K562 (cell line): ENCODE measurements around the gene ENO2. TPM values are rescaled to one million over a fixed set of nuclear protein-coding genes. Genes with fewer than 3 reads are reported as not detected.

Source experiments
- BCL6 ChIP-seq: fragments of 250-450 bp; sonication (Bioruptor Pico); IDR thresholded peaks from 2 replicates; pipeline ENCODE4 v1.4.0; 2020
- CC2D1A ChIP-seq: fragments of 450-650 bp; IDR thresholded peaks from 2 replicates; pipeline ENCODE4 v1.6.1; 2017; ENCODE audit warnings: mild to moderate bottlenecking
- CHD4 ChIP-seq: fragments of 200-600 bp; sonication (generic); IDR thresholded peaks from 3 replicates; pipeline ENCODE4 v1.6.1; 2012; ENCODE audit warnings: low read depth, mild to moderate bottlenecking, mixed read lengths, low read length, inconsistent platforms; ENCODE audit not compliant: insufficient read depth, insufficient replicate concordance, poor library complexity, severe bottlenecking
- GABPA ChIP-seq: fragments of 200-800 bp; sonication (Bioruptor generic); conservative IDR thresholded peaks from 2 replicates; pipeline ENCODE4 v1.6.1; 2016; ENCODE audit warnings: low read depth, missing genetic modification characterization, missing compliant biosample characterization
- KDM5B ChIP-seq: fragments of 200-600 bp; sonication (generic); IDR thresholded peaks from 2 replicates; pipeline ENCODE4 v1.6.1; 2012; ENCODE audit warnings: low read depth, mild to moderate bottlenecking, moderate library complexity, low read length, control low read depth, inconsistent platforms; ENCODE audit not compliant: insufficient replicate concordance
- NFXL1 ChIP-seq: fragments of 450-650 bp; formaldehyde crosslinking; IDR thresholded peaks from 2 replicates; pipeline ENCODE4 v1.4.0; 2021; ENCODE audit warnings: mild to moderate bottlenecking
- RBM25 ChIP-seq: fragments of 200-400 bp; formaldehyde crosslinking; IDR thresholded peaks from 2 replicates; pipeline ENCODE4 v1.6.1; 2018; ENCODE audit warnings: low read length, low read depth, moderate library complexity; ENCODE audit not compliant: severe bottlenecking
- ZNF23 ChIP-seq: fragments of 250-450 bp; sonication (Bioruptor Pico); IDR thresholded peaks from 2 replicates; pipeline ENCODE4 v1.4.0; 2020; ENCODE audit warnings: mild to moderate bottlenecking
- ZNF263 ChIP-seq: sonication (generic); formaldehyde crosslinking; IDR thresholded peaks from 2 replicates; pipeline ENCODE4 v1.8.0; 2022; ENCODE audit warnings: mild to moderate bottlenecking, missing genetic modification reagents, borderline replicate concordance
- polyA plus RNA-seq, 8 experiments: library from polyadenylated mRNA; depleted of rRNA in 4 of 8; stranded (reverse) in 5 of 8; unstranded in 3 of 8; fragments of >200 nt; fragmentation: Nextera tagmentation in 2 of 8; fragmentation: Illumina TruSeq in 1 of 8; extraction: Ambion mirVana in 2 of 8; extraction: Trizol in 1 of 8; gene quantifications; 2 replicates each; pipeline versions ENCODE4 v1.2.1 to v1.2.3, GENCODE V29; 2011 to 2014; ENCODE audit warnings: inconsistent platforms in 1 of 8, missing spikeins in 1 of 8
- total RNA-seq, 7 experiments: library from RNA; depleted of rRNA in 6 of 7; stranded (reverse); fragments of >200 nt in 6 of 7; fragmentation: Illumina TruSeq in 2 of 7; extraction: Trizol in 2 of 7; gene quantifications; 2 replicates each; pipeline versions ENCODE4 v1.2.1 to v1.2.3, GENCODE V29; 2011 to 2021; ENCODE audit warnings: low replicate concordance in 1 of 7
- TF ChIP-seq, protein P1 (sequence below): fragments of 450-650 bp; IDR thresholded peaks from one replicate; pipeline ENCODE4 v1.6.1; 2018; ENCODE audit warnings: mild to moderate bottlenecking, moderate library complexity; ENCODE audit not compliant: partially characterized antibody
- TF ChIP-seq, protein P2 (sequence below): sonication (generic); formaldehyde crosslinking; IDR thresholded peaks from 2 replicates; pipeline ENCODE4 v1.9.0; 2022; ENCODE audit warnings: mild to moderate bottlenecking, missing genetic modification reagents
- TF ChIP-seq, protein P3 (sequence below): fragments of 150-350 bp; IDR thresholded peaks from 2 replicates; pipeline ENCODE4 v1.6.1; 2014; ENCODE audit warnings: low read depth, mild to moderate bottlenecking, low read length, borderline replicate concordance
- TF ChIP-seq, protein P4 (sequence below): IDR thresholded peaks from 2 replicates; pipeline ENCODE4 v1.6.1; 2012; ENCODE audit warnings: low read depth, low read length, improper control_type of control experiment, borderline replicate concordance
- TF ChIP-seq, protein P5 (sequence below): fragments of 250-450 bp; sonication (Bioruptor Pico); IDR thresholded peaks from 2 replicates; pipeline ENCODE4 v1.4.0; 2020; ENCODE audit warnings: mild to moderate bottlenecking, moderate library complexity

ENO2 gene
- total and polyA plus RNA-seq, 9 of the 15 experiments (the other 6 are each of a cell fraction or from before 2014, with no cell fraction given), result 10.9 to 43.3 (median 21.0) TPM

DNA sequence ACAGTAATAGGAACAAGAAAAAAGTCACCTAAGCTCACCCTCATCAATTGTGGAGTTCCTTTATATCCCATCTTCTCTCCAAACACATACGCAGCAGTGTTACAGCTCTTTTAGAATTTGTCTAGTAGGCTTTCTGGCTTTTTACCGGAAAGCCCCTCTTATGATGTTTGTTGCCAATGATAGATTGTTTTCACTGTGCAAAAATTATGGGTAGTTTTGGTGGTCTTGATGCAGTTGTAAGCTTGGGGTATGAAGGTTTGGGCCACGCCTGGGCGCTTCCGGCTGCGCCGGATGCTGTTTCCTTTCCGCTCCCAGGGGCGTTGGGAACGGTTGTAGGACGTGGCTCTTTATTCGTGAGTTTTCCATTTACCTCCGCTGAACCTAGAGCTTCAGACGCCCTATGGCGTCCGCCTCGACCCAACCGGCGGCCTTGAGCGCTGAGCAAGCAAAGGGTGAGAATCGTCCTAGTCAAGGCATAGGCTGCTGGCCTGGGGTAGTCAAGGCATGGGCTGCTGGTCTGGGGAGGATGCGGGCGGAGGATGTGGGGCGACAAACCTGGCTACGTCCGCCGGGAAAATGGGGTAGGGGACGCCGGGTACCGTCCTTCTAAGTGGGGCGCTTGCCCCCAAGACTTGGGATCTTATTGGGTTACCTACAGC, 29.5 kb downstream of the ENO2 start, which contains the start of the genes C12orf57 and RNU7-1 (continued):
- TF ChIP-seq, protein P1, sequence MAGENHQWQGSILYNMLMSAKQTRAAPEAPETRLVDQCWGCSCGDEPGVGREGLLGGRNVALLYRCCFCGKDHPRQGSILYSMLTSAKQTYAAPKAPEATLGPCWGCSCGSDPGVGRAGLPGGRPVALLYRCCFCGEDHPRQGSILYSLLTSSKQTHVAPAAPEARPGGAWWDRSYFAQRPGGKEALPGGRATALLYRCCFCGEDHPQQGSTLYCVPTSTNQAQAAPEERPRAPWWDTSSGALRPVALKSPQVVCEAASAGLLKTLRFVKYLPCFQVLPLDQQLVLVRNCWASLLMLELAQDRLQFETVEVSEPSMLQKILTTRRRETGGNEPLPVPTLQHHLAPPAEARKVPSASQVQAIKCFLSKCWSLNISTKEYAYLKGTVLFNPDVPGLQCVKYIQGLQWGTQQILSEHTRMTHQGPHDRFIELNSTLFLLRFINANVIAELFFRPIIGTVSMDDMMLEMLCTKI, result no peak
- TF ChIP-seq CC2D1A (no peak), KDM5B (peak; percentile 99), GABPA (tag) (peak; percentile 87), CHD4 (no peak), ZNF23 (peak; percentile 78), RBM25 (no peak), BCL6 (CRISPR knock-in tag) (peak; percentile 76; the same call in 1 of the 2 replicates), NFXL1 (CRISPR knock-in tag) (peak; percentile 92), ZNF263 (CRISPR knock-in tag) (no peak)
- TF ChIP-seq, protein P2, sequence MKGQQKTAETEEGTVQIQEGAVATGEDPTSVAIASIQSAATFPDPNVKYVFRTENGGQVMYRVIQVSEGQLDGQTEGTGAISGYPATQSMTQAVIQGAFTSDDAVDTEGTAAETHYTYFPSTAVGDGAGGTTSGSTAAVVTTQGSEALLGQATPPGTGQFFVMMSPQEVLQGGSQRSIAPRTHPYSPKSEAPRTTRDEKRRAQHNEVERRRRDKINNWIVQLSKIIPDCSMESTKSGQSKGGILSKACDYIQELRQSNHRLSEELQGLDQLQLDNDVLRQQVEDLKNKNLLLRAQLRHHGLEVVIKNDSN, result no peak
- TF ChIP-seq, protein P3, sequence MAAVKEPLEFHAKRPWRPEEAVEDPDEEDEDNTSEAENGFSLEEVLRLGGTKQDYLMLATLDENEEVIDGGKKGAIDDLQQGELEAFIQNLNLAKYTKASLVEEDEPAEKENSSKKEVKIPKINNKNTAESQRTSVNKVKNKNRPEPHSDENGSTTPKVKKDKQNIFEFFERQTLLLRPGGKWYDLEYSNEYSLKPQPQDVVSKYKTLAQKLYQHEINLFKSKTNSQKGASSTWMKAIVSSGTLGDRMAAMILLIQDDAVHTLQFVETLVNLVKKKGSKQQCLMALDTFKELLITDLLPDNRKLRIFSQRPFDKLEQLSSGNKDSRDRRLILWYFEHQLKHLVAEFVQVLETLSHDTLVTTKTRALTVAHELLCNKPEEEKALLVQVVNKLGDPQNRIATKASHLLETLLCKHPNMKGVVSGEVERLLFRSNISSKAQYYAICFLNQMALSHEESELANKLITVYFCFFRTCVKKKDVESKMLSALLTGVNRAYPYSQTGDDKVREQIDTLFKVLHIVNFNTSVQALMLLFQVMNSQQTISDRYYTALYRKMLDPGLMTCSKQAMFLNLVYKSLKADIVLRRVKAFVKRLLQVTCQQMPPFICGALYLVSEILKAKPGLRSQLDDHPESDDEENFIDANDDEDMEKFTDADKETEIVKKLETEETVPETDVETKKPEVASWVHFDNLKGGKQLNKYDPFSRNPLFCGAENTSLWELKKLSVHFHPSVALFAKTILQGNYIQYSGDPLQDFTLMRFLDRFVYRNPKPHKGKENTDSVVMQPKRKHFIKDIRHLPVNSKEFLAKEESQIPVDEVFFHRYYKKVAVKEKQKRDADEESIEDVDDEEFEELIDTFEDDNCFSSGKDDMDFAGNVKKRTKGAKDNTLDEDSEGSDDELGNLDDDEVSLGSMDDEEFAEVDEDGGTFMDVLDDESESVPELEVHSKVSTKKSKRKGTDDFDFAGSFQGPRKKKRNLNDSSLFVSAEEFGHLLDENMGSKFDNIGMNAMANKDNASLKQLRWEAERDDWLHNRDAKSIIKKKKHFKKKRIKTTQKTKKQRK, result 0 out of 2 replicates have a peak, but pooled peaks have one; percentile 38
- TF ChIP-seq, protein P4, sequence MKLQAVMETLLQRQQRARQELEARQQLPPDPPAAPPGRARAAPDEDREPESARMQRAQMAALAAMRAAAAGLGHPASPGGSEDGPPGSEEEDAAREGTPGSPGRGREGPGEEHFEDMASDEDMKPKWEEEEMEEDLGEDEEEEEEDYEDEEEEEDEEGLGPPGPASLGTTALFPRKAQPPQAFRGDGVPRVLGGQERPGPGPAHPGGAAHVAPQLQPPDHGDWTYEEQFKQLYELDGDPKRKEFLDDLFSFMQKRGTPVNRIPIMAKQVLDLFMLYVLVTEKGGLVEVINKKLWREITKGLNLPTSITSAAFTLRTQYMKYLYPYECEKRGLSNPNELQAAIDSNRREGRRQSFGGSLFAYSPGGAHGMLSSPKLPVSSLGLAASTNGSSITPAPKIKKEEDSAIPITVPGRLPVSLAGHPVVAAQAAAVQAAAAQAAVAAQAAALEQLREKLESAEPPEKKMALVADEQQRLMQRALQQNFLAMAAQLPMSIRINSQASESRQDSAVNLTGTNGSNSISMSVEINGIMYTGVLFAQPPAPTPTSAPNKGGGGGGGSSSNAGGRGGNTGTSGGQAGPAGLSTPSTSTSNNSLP, result 0 out of 2 replicates have a peak, but pooled peaks have one; percentile 43
- TF ChIP-seq, protein P5, sequence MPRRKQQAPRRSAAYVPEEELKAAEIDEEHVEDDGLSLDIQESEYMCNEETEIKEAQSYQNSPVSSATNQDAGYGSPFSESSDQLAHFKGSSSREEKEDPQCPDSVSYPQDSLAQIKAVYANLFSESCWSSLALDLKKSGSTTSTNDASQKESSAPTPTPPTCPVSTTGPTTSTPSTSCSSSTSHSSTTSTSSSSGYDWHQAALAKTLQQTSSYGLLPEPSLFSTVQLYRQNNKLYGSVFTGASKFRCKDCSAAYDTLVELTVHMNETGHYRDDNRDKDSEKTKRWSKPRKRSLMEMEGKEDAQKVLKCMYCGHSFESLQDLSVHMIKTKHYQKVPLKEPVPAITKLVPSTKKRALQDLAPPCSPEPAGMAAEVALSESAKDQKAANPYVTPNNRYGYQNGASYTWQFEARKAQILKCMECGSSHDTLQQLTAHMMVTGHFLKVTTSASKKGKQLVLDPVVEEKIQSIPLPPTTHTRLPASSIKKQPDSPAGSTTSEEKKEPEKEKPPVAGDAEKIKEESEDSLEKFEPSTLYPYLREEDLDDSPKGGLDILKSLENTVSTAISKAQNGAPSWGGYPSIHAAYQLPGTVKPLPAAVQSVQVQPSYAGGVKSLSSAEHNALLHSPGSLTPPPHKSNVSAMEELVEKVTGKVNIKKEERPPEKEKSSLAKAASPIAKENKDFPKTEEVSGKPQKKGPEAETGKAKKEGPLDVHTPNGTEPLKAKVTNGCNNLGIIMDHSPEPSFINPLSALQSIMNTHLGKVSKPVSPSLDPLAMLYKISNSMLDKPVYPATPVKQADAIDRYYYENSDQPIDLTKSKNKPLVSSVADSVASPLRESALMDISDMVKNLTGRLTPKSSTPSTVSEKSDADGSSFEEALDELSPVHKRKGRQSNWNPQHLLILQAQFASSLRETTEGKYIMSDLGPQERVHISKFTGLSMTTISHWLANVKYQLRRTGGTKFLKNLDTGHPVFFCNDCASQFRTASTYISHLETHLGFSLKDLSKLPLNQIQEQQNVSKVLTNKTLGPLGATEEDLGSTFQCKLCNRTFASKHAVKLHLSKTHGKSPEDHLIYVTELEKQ (CRISPR knock-in tag), result 0 out of 2 replicates have a peak, but pooled peaks have one; percentile 56
